GM10266 (cell line): Measurements from ENCODE around the gene SPCS3.
"Not testable (repeated sequence)": the region's sequence is repeated elsewhere in the genome, so short reads cannot be mapped to it uniquely, and the experiment has no call there.

Source experiments
- DNase-seq: peaks from one replicate; pipeline ENCODE4 v3.0.0; 2012; ENCODE audit errors: extremely low spot score
- CTCF ChIP-seq: IDR thresholded peaks from 2 replicates; pipeline ENCODE4 v1.5.1; 2012; ENCODE audit warnings: mild to moderate bottlenecking, low read depth; ENCODE audit not compliant: control insufficient read depth, insufficient read depth; ENCODE audit errors: missing control alignments

Gene SPCS3

GRCh38 chr4:176320340-176320975, 692 bp downstream of the SPCS3 start:
- no peak for TF ChIP-seq CTCF
- DNase-seq, result peak; percentile 91

GRCh38 chr4:176320976-176321361, 1.2 kb downstream of the SPCS3 start:
- DNase-seq, result peak; percentile 22
- TF ChIP-seq CTCF, result no peak

- no peak for TF ChIP-seq CTCF
- no peak for DNase-seq
Measured at GRCh38 chr4:176321589-176321988, 1.8 kb downstream of the SPCS3 start.

GRCh38 chr4:176323511-176324160, 3.9 kb downstream of the SPCS3 start:
- TF ChIP-seq CTCF, result no peak
- no peak for DNase-seq

- not testable (repeated sequence) for DNase-seq
Measured at GRCh38 chr4:176324876-176325275, 5.1 kb downstream of the SPCS3 start.

- no peak for DNase-seq
- TF ChIP-seq CTCF, result no peak
Measured at GRCh38 chr4:176333076-176333475, 13.3 kb downstream of the SPCS3 start.

GRCh38 chr4:176334066-176334465, 14.3 kb downstream of the SPCS3 start:
- no peak for TF ChIP-seq CTCF
- no peak for DNase-seq
